Measurements from ENCODE around the gene ZG16B. TPM values are rescaled to one million over a fixed set of nuclear protein-coding genes. Genes with fewer than 3 reads are reported as not detected.

The ZG16B gene
- total and polyA plus RNA-seq, 2 donors (not counting 1 experiment from before 2014, with no cell fraction given): not detected

DNA sequence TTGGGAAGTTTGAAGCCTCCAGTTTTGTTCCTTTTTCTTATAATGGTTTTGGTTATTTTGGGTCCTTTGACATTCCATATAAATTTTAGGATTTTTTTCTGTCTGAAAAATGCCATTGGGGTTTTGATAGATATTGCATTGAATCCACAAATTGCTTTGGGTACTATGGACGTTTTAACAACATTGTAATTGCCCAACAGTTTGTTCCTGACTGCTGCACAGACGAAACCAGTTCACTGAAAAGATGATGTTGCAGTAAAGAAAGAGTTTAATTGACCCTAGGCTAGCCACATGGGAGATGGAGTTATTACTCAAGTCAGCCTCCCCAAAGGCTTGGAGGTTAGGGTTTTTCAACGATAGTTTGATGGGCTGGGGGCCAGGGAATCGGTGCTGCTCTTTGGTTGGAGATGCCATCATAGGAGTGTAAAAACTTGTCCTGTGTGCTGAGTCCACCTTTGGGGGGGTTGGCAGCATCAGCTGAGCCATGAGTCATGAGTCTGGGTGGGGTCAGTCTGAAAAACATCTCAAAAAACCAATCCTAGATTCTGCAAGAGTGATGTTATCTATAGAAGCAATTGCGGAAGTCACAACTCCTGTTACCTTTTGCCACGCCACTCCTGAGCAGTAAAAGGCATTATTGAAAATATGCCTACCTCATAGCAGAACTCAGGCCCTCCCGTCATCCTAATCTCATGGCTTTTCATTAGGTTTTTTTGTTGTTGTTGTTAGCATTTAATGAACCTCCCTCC, 34.5 kb upstream of the ZG16B start:
- H3K4me1 ChIP-seq (ENCODE audit: control insufficient read depth, extremely low read depth, insufficient read depth, low read length): no peaks in the 10 kb centered on the region
- H3K4me2 ChIP-seq (ENCODE audit: extremely low read depth, insufficient read depth, low read length): no peak overlapping the region
- H3K9ac ChIP-seq (ENCODE audit: insufficient read depth, low read length): no peak overlapping the region
- no peak overlapping the region for H3K4me3 ChIP-seq (replicated peaks in 1 of 4; ENCODE audit: control extremely low read depth in 1 of 4, insufficient read depth in 1 of 4, low read depth in 3 of 4, low read length in 4 of 4)
- H3K9me3 ChIP-seq (ENCODE audit: control insufficient read depth, insufficient read depth, low read depth, low read length): no peaks in the 10 kb centered on the region
- no peak for DNase-seq (ENCODE audit: low read depth in 2 of 2)
- TF ChIP-seq, protein P1, sequence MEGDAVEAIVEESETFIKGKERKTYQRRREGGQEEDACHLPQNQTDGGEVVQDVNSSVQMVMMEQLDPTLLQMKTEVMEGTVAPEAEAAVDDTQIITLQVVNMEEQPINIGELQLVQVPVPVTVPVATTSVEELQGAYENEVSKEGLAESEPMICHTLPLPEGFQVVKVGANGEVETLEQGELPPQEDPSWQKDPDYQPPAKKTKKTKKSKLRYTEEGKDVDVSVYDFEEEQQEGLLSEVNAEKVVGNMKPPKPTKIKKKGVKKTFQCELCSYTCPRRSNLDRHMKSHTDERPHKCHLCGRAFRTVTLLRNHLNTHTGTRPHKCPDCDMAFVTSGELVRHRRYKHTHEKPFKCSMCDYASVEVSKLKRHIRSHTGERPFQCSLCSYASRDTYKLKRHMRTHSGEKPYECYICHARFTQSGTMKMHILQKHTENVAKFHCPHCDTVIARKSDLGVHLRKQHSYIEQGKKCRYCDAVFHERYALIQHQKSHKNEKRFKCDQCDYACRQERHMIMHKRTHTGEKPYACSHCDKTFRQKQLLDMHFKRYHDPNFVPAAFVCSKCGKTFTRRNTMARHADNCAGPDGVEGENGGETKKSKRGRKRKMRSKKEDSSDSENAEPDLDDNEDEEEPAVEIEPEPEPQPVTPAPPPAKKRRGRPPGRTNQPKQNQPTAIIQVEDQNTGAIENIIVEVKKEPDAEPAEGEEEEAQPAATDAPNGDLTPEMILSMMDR (conservative IDR thresholded peaks at IDR 0.05 in 1 of 2, IDR thresholded peaks at IDR 0.05 in 1 of 2; ENCODE audit: low read depth in 1 of 2, low read length in 2 of 2): no peak
- TF ChIP-seq EZH2 (IDR thresholded peaks at IDR 0.05; ENCODE audit: low read length, missing control alignments): no peak
- H3K36me3 ChIP-seq (ENCODE audit: control insufficient read depth, insufficient read depth, low read length): no peaks in the 10 kb centered on the region
- H3K27ac ChIP-seq (ENCODE audit: insufficient read depth, low read length): no peak overlapping the region
- no peaks in the 10 kb centered on the region for H4K20me1 ChIP-seq (ENCODE audit: control insufficient read depth, extremely low read depth, insufficient read depth, low read length)
- peaks cover 9% of the 10 kb centered on the region for H3K27me3 ChIP-seq (ENCODE audit: control insufficient read depth, insufficient read depth, low read length)
- no peaks in the 10 kb centered on the region for H3K79me2 ChIP-seq (ENCODE audit: control insufficient read depth, insufficient read depth, low read length)
- H2AFZ ChIP-seq (ENCODE audit: low read length): no peak overlapping the region

DNA sequence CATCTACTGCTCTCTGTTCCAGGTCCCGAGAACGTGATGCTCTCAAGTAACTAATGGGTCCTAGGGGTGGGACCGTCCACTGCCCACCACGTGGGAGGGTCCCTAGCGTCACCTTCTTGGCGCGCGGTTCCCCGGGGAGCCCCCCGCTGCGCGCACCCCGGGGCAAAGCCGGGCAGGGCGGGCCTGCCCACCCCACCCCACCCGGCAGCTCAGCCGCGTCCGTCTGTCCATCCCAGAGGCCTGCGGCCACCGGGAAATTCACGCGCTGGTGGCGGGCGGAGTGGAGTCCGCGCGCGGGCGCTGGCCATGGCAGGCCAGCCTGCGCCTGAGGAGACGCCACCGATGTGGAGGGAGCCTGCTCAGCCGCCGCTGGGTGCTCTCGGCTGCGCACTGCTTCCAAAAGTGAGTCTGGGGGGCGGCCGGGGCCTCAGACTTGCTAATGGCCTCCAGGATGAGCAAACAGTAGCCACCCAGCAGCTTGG, 31.3 kb upstream of the ZG16B start:
- Histone ChIP-seq H3K4me2 (ENCODE audit: extremely low read depth, insufficient read depth, low read length) (no peak overlapping the region), H3K9me3 (ENCODE audit: control insufficient read depth, insufficient read depth, low read depth, low read length) (no peaks in the 10 kb centered on the region), H3K4me1 (ENCODE audit: control insufficient read depth, extremely low read depth, insufficient read depth, low read length) (no peaks in the 10 kb centered on the region), H3K36me3 (ENCODE audit: control insufficient read depth, insufficient read depth, low read length) (no peaks in the 10 kb centered on the region), H3K27ac (ENCODE audit: insufficient read depth, low read length) (no peak overlapping the region), H2AFZ (ENCODE audit: low read length) (no peak overlapping the region), H4K20me1 (ENCODE audit: control insufficient read depth, extremely low read depth, insufficient read depth, low read length) (no peaks in the 10 kb centered on the region), H3K27me3 (ENCODE audit: control insufficient read depth, insufficient read depth, low read length) (peaks cover 3% of the 10 kb centered on the region), H3K9ac (ENCODE audit: insufficient read depth, low read length) (no peak overlapping the region), H3K4me3 (replicated peaks in 1 of 4; ENCODE audit: control extremely low read depth in 1 of 4, insufficient read depth in 1 of 4, low read depth in 3 of 4, low read length in 4 of 4) (no peak overlapping the region), H3K79me2 (ENCODE audit: control insufficient read depth, insufficient read depth, low read length) (no peaks in the 10 kb centered on the region)
- no peak for DNase-seq (ENCODE audit: low read depth in 2 of 2)
- TF ChIP-seq EZH2 (IDR thresholded peaks at IDR 0.05; ENCODE audit: low read length, missing control alignments): no peak
- TF ChIP-seq, protein P1 (conservative IDR thresholded peaks at IDR 0.05 in 1 of 2, IDR thresholded peaks at IDR 0.05 in 1 of 2; ENCODE audit: low read depth in 1 of 2, low read length in 2 of 2): no peak

DNA sequence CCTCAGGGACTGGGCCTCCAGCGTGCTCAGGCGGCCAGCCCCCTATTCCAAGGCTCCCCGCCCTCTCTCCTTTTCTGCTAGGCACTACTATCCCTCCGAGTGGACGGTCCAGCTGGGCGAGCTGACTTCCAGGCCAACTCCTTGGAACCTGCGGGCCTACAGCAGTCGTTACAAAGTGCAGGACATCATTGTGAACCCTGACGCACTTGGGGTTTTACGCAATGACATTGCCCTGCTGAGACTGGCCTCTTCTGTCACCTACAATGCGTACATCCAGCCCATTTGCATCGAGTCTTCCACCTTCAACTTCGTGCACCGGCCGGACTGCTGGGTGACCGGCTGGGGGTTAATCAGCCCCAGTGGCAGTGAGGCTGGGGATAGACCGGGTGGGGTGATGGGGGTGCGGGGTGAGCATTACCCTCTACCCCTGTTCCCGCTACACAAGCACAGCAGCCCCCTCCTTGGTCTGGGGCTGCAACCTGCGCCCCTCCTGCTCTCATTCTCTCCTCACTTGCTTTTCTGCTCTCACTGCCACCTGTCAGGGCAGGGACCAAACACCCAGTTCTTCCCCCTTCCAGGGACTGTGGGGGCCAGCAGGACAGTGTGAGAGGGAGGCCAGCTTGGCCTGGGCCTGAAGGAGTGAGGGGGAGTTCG, 30.8 kb upstream of the ZG16B start:
- Histone ChIP-seq H3K4me3 (replicated peaks in 1 of 4; ENCODE audit: control extremely low read depth in 1 of 4, insufficient read depth in 1 of 4, low read depth in 3 of 4, low read length in 4 of 4) (no peak overlapping the region), H3K36me3 (ENCODE audit: control insufficient read depth, insufficient read depth, low read length) (no peaks in the 10 kb centered on the region), H3K79me2 (ENCODE audit: control insufficient read depth, insufficient read depth, low read length) (no peaks in the 10 kb centered on the region), H3K27me3 (ENCODE audit: control insufficient read depth, insufficient read depth, low read length) (peaks cover 3% of the 10 kb centered on the region), H2AFZ (ENCODE audit: low read length) (no peak overlapping the region), H3K9ac (ENCODE audit: insufficient read depth, low read length) (no peak overlapping the region), H3K27ac (ENCODE audit: insufficient read depth, low read length) (no peak overlapping the region), H4K20me1 (ENCODE audit: control insufficient read depth, extremely low read depth, insufficient read depth, low read length) (no peaks in the 10 kb centered on the region), H3K9me3 (ENCODE audit: control insufficient read depth, insufficient read depth, low read depth, low read length) (no peaks in the 10 kb centered on the region), H3K4me2 (ENCODE audit: extremely low read depth, insufficient read depth, low read length) (no peak overlapping the region), H3K4me1 (ENCODE audit: control insufficient read depth, extremely low read depth, insufficient read depth, low read length) (no peaks in the 10 kb centered on the region)
- no peak for DNase-seq (ENCODE audit: low read depth in 2 of 2)
- TF ChIP-seq, protein P1 (conservative IDR thresholded peaks at IDR 0.05 in 1 of 2, IDR thresholded peaks at IDR 0.05 in 1 of 2; ENCODE audit: low read depth in 1 of 2, low read length in 2 of 2): no peak
- TF ChIP-seq EZH2 (IDR thresholded peaks at IDR 0.05; ENCODE audit: low read length, missing control alignments): no peak
